ENCODE data around the gene SYNGR4.

DNA sequence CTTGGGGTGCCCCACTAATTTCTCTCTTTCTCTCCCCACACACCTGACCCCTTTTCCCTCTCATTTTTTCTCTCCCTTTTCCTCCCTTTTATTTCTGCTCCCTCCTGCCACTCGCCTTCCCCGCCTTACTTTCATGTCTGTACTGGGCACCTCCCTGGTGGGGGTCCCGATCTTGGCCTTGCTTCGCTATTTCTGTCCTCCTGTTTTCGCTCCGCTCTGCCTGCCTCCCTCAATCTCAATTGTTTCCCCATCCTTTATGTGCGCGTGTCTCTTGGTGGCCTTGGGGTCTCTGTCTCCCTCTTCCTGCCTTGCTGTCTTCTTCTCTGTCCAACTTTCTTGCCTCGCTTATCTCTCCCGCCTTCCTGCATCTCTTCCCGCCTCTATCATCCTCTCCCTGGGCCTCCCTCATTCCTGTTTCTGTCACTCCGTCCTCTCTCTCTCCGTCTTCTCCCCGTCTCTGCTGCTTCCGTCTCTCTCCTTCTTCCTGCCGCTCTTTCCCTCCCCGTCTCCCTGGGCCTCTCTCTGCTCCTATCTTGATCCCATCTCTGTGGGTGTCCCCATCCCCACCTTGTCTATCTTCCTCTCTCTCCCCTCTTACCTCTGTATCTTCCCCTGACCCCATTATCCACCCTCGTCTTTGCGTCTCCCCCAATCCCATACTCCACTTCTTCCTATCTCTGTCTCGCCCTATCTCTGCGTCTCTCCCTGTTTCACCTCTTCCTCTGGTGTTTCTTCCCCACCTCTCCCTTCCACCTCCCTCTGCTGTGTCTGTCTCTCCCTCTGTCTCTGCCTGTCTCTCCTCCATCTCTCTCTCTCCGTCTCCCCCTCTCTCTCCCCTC lies 33.3 kb downstream of the SYNGR4 start:
- TF ChIP-seq, protein P1, sequence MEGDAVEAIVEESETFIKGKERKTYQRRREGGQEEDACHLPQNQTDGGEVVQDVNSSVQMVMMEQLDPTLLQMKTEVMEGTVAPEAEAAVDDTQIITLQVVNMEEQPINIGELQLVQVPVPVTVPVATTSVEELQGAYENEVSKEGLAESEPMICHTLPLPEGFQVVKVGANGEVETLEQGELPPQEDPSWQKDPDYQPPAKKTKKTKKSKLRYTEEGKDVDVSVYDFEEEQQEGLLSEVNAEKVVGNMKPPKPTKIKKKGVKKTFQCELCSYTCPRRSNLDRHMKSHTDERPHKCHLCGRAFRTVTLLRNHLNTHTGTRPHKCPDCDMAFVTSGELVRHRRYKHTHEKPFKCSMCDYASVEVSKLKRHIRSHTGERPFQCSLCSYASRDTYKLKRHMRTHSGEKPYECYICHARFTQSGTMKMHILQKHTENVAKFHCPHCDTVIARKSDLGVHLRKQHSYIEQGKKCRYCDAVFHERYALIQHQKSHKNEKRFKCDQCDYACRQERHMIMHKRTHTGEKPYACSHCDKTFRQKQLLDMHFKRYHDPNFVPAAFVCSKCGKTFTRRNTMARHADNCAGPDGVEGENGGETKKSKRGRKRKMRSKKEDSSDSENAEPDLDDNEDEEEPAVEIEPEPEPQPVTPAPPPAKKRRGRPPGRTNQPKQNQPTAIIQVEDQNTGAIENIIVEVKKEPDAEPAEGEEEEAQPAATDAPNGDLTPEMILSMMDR (IDR thresholded peaks at IDR 0.05) = no peak
- no peak for TF ChIP-seq ZFX (IDR thresholded peaks at IDR 0.05; ENCODE audit: borderline replicate concordance)
